Activated CD4-positive, alpha-beta T cell treated with anti-CD3 and anti-CD28 coated beads for 1 hour (primary cell): ENCODE results near the gene KIAA1755.

Source experiments
- DNase-seq: peaks from one replicate; pipeline ENCODE4 v3.0.0-alpha.2; 2020

The KIAA1755 gene

DNA sequence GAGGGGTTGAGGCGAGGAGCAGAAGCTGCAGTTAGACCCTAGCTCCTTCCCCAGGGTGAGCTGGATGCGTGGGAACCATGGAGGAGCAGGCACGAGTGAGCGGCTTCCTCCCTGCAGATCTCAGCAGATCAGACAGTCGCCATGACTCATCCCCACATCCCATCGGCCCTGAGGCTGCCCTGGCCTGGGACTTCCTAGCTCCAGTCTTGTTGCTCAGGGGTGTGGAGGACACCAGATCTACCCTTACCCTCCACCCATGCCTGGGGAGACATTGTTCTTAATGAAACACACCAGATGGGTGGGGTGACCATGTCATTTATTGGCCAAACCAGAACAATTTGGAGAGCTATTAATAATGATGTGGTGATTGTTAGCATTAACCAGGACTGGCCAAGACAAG, 59.2 kb downstream of the KIAA1755 start:
- no peak for DNase-seq

DNA sequence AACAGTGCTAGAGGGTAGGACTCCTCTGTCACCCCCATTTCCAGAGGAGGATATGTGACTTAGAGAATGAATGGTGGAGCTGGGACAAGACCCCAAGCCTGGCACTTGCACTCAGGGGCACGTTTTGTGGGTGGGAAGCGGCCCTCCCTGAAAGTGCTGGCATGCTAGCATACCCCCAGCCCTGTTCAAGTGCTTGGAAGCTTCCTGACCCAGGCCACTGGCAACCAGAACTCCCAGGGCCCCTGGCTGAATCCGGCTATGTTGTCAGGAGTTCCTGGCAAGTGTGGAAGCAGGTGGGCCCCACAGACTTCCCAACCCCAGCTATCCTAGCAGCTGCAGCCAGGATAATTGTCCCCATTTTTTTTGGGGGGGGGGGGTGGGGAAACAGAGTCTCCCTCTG, 59.9 kb downstream of the KIAA1755 start:
- DNase-seq, result no peak

DNA sequence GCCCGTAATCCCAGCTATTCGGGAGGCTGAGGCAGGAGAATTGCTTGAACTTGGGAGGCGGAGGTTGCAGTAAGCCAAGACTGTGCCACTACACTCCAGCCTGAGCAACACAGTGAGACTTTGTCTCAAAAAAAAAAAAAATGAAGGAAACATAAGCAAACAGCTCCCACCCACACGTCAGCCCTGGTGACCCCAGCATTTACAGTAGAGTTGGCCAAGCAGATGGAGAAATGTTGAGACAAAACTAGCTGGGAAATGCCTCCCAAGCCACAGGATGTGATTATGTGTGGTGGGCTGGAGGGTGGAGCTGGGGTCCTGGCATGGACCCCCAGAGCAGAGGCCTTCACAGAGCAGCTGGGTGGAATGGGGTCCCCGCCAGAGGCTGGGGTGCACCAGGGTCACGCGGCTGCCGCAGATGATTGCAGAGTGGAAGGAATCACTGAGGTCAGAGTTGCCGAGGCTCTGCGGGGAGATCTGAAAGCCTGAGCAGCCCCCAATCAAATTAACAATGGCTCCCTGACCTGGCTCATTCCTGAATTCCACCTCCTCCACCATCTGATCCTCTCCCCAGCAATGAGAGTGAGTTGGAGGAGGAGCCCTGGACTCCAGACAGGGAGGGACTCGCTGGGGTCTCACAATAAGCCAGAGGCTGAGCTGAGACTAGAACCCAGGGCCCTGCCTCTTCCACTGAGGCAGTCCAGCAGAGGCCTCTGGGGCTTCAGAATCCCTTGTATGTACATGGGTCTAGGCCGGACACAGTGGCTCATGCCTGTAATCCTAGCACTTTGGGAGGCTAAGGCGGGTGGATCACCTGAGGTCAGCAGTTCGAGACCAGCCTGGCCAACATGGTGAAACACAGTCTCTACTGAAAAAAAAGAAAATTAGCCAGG, 60.8 kb downstream of the KIAA1755 start:
- DNase-seq, result no peak

DNA sequence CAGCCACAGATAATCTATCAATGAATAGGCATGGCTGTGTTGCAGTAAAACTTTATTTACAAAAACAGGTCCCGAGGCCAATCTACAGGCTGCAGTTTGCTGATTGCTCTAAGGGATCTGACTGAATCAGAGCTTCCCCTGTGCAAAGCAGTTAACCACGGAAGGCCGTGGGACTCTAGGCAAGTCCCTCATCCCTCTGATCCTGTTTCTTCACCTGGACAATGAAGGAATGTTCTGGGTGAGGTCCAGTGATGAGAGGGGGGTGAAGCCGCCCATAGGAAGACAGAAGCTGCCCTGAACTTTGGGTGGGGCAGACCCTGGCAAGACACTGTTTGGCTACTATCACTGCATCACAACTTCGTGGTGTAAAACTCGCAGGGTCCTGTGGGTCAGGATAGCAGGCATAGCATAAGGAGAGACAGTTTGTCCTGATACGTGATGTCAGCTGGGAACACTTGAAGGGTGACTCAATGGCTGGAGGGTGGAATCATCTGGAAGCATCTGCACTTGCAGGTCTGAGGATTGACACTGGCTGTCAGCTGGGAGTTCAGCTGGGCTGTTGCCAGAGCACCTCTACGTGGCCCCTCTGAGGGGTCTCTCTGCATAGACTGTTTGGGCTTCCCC, 62.2 kb downstream of the KIAA1755 start:
- no peak for DNase-seq

DNA sequence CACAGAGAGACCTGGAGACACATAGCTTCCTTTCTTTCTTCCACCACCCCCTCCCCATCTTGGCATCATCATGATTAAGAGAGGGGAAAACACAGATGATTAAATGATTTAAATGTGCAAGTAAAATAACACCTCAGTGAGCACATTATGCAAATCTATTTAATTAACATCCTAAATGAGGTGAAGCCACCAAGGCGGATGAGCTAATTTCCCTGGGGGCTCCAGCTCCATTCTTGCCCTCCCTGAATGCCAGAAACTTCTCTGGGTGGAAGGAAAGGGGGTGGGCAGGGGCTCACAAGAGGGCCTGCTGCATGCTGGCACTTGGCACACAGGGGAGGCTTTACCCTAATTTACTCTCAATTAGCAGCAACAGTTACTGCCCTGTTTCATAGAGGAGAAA, 62.9 kb downstream of the KIAA1755 start:
- DNase-seq, result no peak

DNA sequence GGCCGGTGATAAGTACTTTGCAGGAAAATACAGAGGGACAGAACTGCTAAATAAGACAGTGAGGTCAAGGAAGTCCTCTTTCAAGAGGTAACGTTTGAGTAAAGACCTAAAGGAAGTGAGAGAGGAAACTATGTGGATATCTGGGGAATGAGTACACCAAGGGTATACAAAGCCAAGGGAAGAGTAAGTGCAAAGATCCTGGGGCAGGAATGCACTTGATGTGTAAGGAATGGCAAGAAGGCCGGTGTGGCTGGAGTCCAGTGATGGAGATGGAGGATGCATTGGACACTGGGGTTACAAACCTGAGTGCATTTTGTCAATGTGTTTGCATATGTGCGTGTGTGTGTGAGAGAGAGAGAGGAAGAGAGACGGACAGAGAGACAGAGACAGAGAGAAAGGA, 63.3 kb downstream of the KIAA1755 start:
- DNase-seq, result no peak

DNA sequence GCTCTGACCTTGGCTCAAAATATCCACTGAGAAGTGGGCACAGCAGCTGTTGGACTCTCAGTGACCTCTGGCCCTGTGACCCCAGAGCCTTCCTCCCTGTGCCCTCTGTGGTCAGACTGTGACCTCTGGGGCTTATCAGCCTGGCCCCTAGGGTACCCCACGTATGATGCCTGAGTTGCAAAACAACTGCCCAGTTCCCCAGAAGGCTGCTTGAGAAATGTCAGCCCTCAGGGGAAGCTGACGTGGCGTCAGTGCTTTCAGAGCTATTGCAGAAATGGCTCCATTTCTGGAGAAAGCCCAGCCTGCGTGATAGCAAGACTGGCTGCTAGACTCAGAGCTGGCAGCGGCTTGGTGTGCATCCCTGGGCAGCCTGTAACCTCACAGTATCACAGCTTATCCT, 63.9 kb downstream of the KIAA1755 start:
- no peak for DNase-seq

DNA sequence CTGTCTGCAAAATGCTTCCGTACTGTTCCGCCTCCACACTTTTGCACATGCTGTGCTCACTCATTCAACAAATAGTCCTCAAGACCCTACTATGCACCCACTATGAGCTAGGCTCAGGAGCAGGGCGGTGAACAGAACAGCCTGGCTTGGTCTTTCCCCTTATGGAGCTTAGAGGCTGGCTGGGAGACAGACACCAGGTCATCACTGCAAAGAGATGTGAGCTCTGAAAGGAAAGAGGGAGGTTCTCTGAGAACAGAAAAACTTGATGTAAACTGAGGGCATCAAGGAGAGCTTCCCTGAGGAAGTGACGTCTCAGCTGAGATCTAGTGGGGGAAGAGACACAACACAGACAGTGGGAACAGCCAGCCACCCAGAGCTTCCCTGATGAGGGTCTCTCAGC, 64.5 kb downstream of the KIAA1755 start:
- DNase-seq, result no peak

DNA sequence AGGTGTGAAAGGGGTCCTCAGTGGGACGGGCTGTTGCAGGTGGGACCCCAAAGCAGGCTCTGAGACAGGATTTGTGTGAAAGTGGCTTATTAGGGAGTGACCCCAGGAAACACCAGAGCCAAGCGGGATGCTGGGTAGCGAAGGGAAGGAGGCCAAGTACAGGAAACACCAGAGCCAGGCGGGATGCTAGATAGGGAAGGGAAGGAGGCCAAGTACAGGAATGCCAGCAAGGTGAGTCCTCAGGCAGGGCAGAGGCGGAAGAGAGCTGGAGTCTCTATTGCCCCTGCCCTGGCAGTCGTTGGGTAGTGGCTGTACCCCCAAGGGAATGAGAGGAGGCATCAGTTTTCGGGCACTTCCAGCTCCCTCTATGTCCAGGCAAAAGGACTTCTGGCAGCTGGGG, 65.0 kb downstream of the KIAA1755 start:
- no peak for DNase-seq

DNA sequence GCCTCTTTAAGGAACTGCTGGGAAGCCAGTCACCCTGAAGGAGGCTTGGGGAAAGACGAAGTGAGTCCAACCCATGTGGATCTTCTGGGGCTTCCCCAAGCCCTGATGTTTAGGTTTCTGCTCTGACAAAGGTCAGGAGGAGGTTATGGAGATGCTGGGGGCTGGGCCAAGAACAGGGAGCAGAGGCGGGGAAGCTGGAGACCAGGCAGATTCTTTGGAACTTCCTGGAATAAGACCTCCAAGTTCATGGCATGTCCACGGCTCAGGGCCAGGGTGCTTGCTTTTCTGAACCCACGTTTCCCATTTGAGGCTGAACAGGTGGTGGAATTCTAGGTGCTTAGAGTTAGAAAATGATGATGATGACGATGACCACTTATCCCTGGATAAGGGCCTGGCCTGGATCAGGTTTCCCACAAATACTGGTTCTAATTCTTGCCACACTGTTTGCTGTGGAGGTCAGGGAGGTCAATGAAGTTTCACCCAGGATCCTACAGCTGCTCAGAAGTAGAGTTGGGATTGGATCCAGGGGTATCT, 65.5 kb downstream of the KIAA1755 start:
- no peak for DNase-seq

DNA sequence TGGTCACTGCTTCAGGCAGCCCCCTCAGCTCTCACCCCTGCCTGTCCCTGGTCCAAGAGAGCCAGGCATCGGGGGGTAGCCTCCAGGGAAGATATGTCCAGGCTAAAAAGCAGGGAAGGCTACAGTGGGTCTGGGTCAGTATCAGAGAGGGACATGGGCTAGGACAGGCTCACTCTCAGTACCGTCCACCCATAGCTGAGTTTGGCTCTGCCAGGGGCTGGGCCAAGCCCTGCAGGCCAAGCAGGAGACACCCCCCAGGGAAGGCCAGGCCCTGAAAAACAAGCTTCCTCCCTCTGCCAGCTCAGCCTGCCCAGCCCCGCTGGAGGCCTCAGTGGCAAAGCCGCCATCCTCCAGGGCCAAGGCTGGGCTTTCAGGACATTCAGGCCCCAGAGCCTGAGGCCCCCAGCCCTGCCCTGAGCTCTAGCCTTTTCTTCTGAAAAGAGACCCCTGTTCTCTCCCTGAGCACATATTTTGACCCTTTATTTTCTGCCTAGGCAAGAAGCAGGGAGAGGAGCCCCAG, 66.9 kb downstream of the KIAA1755 start:
- no peak for DNase-seq

DNA sequence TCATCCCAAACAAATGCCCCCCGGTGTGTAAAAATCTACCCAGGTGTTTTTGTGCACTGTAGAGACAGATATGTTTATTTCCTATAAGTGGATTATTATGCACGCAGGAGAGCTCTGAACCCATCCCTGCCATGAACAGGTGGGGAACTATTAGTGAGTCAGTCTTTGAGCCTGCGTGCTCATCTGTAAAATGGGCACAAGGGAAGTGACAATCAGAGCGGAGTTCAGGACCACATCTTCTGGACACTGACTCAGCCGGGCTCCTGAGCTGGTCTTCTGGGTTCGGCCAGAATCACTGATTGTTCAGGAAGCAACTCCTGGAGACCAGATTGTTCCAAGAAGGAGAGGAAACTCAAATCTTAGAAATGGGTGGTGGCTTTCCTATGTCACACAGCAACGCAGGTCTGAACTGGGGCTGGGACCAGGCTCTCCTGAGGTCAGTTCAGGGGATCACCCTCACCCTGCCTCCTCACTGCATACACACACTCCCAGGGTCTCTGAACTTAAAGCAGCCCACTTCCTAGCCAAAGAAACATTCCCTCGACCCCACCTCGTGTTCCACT, 68.1 kb downstream of the KIAA1755 start:
- DNase-seq, result no peak

DNA sequence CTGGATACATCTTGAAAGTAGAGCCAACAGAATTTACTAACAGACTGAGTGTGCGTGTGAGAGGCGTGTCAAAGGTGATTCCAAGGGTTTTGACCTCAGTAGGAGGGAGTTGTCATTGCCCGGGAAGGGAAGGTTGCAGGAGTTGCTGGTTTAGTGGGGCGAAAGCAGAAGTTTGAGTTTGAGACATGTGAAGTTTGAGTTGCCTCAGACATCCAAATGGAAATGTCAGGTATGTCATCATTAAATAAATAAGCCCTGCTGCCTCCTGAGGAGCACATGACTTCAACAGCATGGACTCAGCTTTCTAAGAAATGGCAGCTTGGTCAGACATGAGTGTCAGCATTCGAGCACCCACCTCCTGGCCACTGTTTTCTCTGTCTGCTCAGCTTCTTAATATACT, 68.9 kb downstream of the KIAA1755 start:
- no peak for DNase-seq

DNA sequence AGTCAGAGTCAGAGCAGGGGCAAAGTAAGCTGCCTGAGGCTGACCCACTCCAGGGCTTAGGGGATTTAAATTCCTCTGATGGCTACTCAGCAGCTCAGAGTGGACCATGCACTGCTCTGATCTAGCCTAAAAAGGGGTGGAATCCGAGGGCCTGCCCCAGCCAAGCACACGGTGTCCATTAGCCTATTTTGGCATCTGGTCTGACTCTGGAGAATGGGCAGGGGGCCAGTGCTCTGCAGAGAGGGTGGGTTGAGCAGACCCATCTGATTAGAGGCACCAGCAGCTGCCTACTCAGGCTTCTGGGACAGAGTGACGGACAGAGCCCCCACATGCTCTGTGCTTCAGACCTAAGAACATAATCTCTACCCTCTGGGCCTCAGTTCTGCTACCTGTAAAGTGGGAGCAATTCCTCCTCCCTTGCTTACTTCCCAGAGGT, 69.6 kb downstream of the KIAA1755 start:
- no peak for DNase-seq

DNA sequence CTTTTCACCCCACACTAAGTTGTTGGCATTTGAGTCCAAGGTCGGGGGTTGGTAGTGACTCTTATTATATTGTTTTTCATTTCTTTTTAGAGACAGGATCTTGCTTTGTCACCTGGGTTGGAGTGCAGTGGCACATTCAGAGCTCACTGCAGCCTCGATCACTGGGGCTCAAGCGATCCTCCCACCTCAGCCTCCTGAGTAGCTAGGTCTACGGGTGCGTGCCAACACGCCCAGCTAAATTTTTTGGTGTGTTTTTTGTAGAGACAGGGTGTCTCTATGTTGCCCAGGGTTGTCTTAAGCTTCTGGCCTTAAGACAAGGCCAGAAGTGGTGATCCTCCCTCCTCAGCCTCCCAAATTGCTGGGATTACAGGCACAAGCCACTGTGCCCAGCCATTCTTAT, 70.4 kb downstream of the KIAA1755 start:
- no peak for DNase-seq

DNA sequence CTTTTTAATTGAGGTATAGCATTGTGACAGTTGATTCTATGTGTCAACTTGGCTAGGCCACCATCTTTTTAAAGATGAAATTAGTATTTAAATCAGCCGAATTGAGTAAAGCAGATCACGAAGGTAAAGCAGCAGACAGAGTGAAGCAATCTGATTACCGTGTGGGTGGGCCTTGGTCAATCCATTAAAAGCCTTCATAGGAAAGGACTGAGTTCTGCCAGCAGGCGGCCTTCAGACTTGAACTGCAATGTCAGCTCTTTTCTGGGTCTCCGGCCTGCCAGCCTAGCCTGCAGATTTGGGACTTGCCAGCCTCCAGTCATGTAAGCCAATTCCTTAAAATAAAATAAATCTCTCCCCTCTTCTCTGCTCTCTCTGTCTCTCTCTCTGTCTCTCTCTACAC, 73.0 kb downstream of the KIAA1755 start:
- no peak for DNase-seq

DNA sequence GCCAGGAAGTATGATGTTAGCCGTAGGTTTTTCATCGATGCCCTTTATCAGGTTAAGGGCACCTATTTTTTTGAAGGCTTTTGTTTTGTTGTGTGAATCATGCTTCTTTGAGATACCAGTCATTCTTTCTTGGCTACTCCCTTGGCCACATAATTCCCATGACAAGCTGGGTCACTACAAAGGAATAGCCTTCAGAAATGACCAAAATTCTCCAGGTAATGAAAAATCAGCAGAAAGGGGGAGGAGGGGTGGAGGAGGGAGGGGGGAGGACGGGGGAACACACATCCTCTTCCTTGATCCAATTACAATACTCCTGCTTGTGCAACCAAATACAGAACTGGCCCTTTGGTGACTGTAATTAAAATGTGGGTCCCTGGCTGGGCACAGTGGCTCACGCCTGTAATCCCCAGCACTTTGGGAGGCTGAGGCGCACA, 73.7 kb downstream of the KIAA1755 start:
- no peak for DNase-seq

DNA sequence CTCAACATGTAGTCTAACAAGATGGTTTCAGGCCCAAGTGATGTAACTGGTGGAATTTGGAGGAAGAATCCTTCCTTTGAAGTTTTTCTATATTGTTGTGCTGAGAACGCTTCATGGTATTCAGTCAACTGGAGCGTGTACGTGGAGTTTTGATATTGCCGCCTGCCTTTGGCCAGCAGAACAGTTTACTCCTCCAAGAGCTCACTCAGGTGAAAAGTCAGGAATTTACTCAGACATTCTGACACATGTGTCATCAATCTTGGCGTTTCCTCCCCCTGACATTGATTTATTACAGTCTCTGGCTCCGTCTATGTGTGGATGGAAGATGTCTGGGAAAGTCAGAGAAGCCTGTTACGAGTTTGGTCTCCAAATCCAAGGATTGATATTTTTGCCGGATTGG, 76.4 kb downstream of the KIAA1755 start:
- no peak for DNase-seq

DNA sequence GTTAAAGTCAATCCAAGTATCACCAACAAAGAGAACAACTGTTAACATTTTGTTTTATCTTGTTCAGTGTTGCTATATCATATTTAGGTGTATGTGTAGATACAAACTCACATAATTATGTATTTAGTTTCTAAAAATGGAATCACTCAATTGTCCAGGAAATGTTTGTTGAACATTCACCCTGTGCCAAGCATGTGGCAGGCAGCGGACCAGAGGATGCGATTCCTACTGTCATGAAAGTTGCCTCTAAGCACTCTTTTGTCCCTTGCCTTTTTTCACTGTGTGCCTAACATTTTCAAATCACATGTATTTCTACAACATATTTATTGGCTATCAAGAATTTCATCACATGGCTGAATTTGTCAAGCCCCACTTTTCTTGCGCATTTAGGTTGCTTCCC, 78.6 kb downstream of the KIAA1755 start:
- DNase-seq, result no peak

DNA sequence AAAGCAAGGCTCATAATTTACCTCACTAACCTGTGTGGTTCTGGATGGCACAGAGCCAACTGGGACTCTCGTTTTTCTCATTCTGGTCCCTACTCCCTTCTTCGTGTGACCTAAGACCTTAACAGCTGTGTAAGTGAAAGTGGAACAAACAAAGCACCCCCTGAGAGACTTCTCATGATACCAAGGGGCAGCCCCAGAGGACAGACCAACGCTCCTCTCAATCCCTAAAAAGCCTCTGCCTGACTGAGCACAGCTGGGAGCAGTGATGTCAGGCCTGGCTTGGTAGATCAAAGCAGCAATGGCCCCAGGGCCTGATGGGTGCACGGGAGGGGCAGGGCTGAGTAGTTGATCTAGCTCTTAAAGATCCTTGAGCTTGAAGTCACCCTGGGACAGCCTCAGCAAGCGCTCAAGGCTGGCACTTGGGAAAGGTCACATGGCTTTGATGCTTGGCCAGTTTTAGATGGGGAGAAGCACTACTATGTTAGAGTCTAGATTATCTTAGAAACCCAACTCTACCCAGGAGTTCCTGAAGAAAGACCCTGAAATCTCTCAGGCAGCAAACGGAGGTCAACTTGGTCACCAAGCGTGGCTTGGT, 79.2 kb downstream of the KIAA1755 start:
- DNase-seq, result no peak

DNA sequence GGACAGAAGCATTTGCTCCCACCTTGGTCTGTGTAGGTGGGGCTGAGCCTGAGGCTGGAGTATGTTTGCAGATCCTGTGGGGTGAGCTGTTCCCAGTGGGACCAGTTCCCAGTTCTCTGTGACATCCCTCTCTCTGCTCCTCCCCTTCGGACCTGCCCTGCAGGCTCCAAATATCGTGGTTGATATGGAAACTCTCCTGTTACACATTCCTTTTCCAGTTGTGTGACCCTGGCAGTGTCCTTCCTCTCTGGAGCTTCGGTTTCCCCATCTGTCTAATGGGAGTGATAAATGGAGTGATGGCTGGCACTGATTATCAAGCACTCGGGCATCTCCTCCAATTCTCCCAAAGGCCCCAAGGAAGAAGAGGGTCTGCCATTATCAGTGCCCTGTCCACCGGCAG, 79.8 kb downstream of the KIAA1755 start:
- DNase-seq, result no peak

DNA sequence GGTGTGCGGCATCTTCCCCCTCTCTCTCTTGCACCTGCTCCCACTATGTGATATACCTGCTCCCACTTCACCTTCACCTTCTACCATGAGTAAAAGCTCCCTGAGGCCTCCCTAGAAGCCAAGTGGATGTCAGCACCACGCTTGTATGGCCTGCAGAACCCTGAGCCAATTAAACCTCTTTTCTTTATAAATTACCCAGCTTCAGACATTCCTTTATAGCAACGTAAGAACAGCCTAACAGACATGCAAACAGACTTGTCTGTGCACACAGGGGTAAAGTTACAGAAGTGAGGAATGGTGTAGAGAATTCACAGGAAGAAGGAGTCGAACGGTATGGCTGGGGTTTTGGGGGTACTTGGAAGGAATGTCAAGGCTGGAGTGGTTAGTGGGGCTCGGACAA, 80.7 kb downstream of the KIAA1755 start:
- DNase-seq, result no peak

DNA sequence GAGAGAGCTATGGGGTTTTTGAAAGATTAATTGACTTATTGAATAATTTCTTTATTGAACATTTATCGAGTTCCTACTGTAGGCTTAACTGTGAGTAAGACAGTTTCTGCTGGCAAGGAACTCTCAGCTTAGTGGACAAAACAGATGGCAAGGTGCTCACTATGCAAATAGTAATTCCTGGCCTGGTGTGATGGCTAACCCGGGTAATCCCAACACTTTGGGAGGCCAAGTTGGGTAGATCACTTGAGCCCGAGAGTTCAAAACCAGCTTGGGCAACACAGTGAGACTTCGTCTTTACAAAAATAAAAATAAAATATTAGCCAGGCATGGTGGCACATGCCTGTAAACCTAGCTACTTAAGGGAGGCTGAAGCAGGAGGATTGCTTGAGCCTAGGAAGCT, 82.0 kb downstream of the KIAA1755 start:
- DNase-seq, result no peak
